Stimulated activated CD8-positive, alpha-beta memory T cell treated with anti-CD3 and anti-CD28 coated beads, Interleukin-15, amount 100 ng/mL, for 48 hours (primary cell): ENCODE measurements around the gene RPL27.

ENCODE experiments used
- DNase-seq, 2 donors: peaks; one replicate each; pipeline ENCODE4 v3.0.0-alpha.2; 2020; ENCODE audit warnings: low read depth in 2 of 2

RPL27 gene

DNA sequence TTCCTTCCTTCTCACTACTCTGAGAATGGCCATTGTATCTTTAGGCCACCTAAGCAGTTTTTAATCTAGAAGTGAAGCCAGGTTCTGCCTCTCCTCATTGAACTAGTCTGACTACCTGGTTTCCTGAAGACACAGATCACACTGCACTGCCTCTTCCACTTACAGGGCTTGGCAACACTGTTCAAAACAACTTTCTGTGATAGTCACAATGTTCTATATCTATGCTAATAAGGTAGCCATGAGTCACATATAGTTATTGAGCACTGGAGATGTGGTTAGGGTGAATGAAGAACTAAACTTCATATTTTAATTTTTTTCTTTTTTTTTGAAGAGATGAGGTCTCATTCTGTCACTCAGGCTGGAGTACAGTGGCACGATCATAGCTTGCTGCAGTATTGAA lies 53.8 kb downstream of the RPL27 start:
- no peak for DNase-seq
